Measurements from ENCODE around the gene DNMT3A. TPM values are rescaled to one million over a fixed set of nuclear protein-coding genes. Genes with fewer than 3 reads are reported as not detected.

The DNMT3A gene
- total and polyA plus RNA-seq, 2 donors (not counting 1 experiment from before 2014, with no cell fraction given), result 8.9 to 24.5 TPM

DNA sequence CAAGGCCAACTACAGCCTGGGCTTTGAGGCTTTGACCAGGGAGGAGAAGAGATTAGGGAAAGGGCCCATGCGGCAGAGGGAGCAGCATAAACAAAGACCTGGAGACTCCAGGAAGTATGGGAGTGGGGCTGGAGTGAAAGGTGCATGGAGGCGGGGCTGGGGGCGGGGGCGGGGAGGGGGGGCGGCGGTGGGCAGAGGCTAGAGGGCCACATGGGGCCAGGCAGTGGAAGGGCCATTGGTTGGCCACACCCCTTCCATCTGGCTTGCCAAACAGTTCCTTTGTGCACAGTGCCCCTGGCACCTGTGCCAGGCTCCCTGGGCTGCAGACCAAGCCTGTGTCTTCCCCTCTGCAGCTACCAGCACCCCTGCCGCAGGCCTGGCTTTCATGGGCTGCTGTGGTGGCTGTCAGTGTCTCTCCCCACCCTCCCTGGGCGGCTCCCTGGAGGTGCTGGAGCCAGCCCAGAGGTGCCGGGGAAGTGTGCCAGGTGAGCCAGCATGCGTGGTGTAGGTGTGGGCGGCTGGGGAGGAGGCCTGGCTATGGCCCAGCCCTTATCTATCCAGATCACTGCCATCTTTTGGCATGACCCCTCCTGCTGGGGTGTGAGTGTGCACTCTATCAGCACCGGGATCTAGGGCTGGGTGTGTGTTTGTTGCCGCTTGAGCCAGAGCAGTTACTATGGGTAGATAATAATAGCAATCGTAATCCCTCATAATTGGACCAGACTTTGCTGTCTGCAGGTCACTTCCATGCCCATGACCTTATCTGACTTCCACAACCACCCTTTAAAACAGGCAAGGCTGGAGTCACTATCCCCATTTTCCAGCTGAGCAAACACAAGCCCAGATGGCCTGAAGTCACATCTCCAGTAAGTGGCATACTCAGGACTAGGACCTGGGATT lies 30.5 kb downstream of the DNMT3A start:
- 84% methylated on average over 6 of the region's 14 CpGs for WGBS (ENCODE audit: insufficient coverage)

GRCh38 chr2:25310709-25310964 lies 31.1 kb downstream of the DNMT3A start:
- Histone ChIP-seq H3K79me2 (ENCODE audit: control insufficient read depth, insufficient read depth, low read length) (peaks cover 28% of the 10 kb centered on the region), H3K36me3 (replicated peaks in 1 of 2; ENCODE audit: control extremely low read depth in 1 of 2, control insufficient read depth in 1 of 2, extremely low read depth in 1 of 2, insufficient read depth in 2 of 2, low read length in 1 of 2) (peaks cover 0 to 31% of the 10 kb centered on the region in 2 experiments), H3K4me3 (ENCODE audit: control extremely low read depth in 1 of 5, extremely low read depth in 1 of 5, insufficient read depth in 1 of 5, low read depth in 2 of 5, low read length in 4 of 5) (no peak overlapping the region), H4K20me1 (ENCODE audit: control insufficient read depth, insufficient read depth, low read length, poor library complexity, severe bottlenecking) (peaks cover 22% of the 10 kb centered on the region), H3K4me2 (replicated peaks; ENCODE audit: low read depth, low read length, poor library complexity, severe bottlenecking) (no peak overlapping the region), H3K9me3 (ENCODE audit: control extremely low read depth in 1 of 3, control insufficient read depth in 2 of 3, insufficient read depth in 1 of 3, low read length in 2 of 3) (no peaks in the 10 kb centered on the region), H2AFZ (ENCODE audit: insufficient read depth, low read depth, low read length, poor library complexity, severe bottlenecking) (no peak overlapping the region), H3K27me3 (replicated peaks in 1 of 4; ENCODE audit: control extremely low read depth in 1 of 4, control insufficient read depth in 3 of 4, insufficient read depth in 4 of 4, low read length in 3 of 4) (peaks cover 0 to under 1% (median 0%) of the 10 kb centered on the region in 4 experiments), H3K4me1 (ENCODE audit: control insufficient read depth in 2 of 2, insufficient read depth in 2 of 2, low read length in 2 of 2) (peaks cover 15 to 18% of the 10 kb centered on the region in 2 donors), H3K27ac (ENCODE audit: low read length in 2 of 2) (no peak overlapping the region), H3K9ac (ENCODE audit: low read length) (no peak overlapping the region)
- ATAC-seq (ENCODE audit: low read depth) (no peak), DNase-seq (no peak)
- TF ChIP-seq, protein P1, sequence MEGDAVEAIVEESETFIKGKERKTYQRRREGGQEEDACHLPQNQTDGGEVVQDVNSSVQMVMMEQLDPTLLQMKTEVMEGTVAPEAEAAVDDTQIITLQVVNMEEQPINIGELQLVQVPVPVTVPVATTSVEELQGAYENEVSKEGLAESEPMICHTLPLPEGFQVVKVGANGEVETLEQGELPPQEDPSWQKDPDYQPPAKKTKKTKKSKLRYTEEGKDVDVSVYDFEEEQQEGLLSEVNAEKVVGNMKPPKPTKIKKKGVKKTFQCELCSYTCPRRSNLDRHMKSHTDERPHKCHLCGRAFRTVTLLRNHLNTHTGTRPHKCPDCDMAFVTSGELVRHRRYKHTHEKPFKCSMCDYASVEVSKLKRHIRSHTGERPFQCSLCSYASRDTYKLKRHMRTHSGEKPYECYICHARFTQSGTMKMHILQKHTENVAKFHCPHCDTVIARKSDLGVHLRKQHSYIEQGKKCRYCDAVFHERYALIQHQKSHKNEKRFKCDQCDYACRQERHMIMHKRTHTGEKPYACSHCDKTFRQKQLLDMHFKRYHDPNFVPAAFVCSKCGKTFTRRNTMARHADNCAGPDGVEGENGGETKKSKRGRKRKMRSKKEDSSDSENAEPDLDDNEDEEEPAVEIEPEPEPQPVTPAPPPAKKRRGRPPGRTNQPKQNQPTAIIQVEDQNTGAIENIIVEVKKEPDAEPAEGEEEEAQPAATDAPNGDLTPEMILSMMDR (IDR thresholded peaks at IDR 0.05), result no peak
- TF ChIP-seq EZH2 (IDR thresholded peaks at IDR 0.05; ENCODE audit: borderline replicate concordance, insufficient read depth, low read depth, low read length, poor library complexity, severe bottlenecking), result no peak
- intact Hi-C loops (cut with micrococcal nuclease), result no loop called here
- Mint-ChIP-seq H3K27ac (no peak overlapping the region), H3K4me1 (peaks cover 30% of the 10 kb centered on the region), H3K4me3 (no peak overlapping the region), H3K9me3 (ENCODE audit: insufficient read depth) (no peaks in the 10 kb centered on the region), H3K27me3 (no peaks in the 10 kb centered on the region)
- 89% methylated on average over 3 of the region's 5 CpGs for WGBS (ENCODE audit: insufficient coverage)
- POLR2A ChIA-PET, result no interaction called here
- CTCF ChIA-PET, result interaction anchor here (0.6 to 2.7 kb wide), 4 partner anchors 16 to 354 kb away, joined by 3 to 8 read pairs (median 5); no protein-coding TSS in a partner anchor

More for the DNA sequence above, 30.5 kb downstream of the DNMT3A start:
- Histone ChIP-seq H3K9me3 (ENCODE audit: control extremely low read depth in 1 of 3, control insufficient read depth in 2 of 3, insufficient read depth in 1 of 3, low read length in 2 of 3) (no peaks in the 10 kb centered on the region), H3K4me3 (ENCODE audit: control extremely low read depth in 1 of 5, extremely low read depth in 1 of 5, insufficient read depth in 1 of 5, low read depth in 2 of 5, low read length in 4 of 5) (no peak overlapping the region), H3K4me2 (replicated peaks; ENCODE audit: low read depth, low read length, poor library complexity, severe bottlenecking) (no peak overlapping the region), H3K9ac (ENCODE audit: low read length) (no peak overlapping the region), H3K36me3 (replicated peaks in 1 of 2; ENCODE audit: control extremely low read depth in 1 of 2, control insufficient read depth in 1 of 2, extremely low read depth in 1 of 2, insufficient read depth in 2 of 2, low read length in 1 of 2) (peaks cover 0 to 31% of the 10 kb centered on the region in 2 experiments), H4K20me1 (ENCODE audit: control insufficient read depth, insufficient read depth, low read length, poor library complexity, severe bottlenecking) (peaks cover 26% of the 10 kb centered on the region), H3K27ac (ENCODE audit: low read length in 2 of 2) (no peak overlapping the region), H3K79me2 (ENCODE audit: control insufficient read depth, insufficient read depth, low read length) (peaks cover 34% of the 10 kb centered on the region), H3K27me3 (replicated peaks in 1 of 4; ENCODE audit: control extremely low read depth in 1 of 4, control insufficient read depth in 3 of 4, insufficient read depth in 4 of 4, low read length in 3 of 4) (peaks cover 0 to 2% (median 0%) of the 10 kb centered on the region in 4 experiments), H3K4me1 (ENCODE audit: control insufficient read depth in 2 of 2, insufficient read depth in 2 of 2, low read length in 2 of 2) (peaks cover 20 to 23% of the 10 kb centered on the region in 2 donors), H2AFZ (ENCODE audit: insufficient read depth, low read depth, low read length, poor library complexity, severe bottlenecking) (no peak overlapping the region)
- Mint-ChIP-seq H3K27me3 (no peaks in the 10 kb centered on the region), H3K27ac (no peak overlapping the region), H3K4me1 (peaks cover 36% of the 10 kb centered on the region), H3K4me3 (no peak overlapping the region), H3K9me3 (ENCODE audit: insufficient read depth) (no peaks in the 10 kb centered on the region)
- ChIA-PET CTCF (interaction anchor here (1.0 kb wide), 1 partner anchor 65 kb away, joined by 3 read pairs; no protein-coding TSS in a partner anchor), POLR2A (no interaction called here)
- DNase-seq (no peak), ATAC-seq (ENCODE audit: low read depth) (no peak)
- TF ChIP-seq, protein P1 (IDR thresholded peaks at IDR 0.05), result no peak
- no peak for TF ChIP-seq EZH2 (IDR thresholded peaks at IDR 0.05; ENCODE audit: borderline replicate concordance, insufficient read depth, low read depth, low read length, poor library complexity, severe bottlenecking)
- intact Hi-C loops (cut with micrococcal nuclease), result no loop called here

All from B cell (primary cell).